ENCODE results near the gene PNPLA5. TPM values are rescaled to one million over a fixed set of nuclear protein-coding genes. Genes with fewer than 3 reads are reported as not detected.

The PNPLA5 gene
- total and polyA plus RNA-seq, 9 of the 15 experiments (the other 6 are each of a cell fraction or from before 2014, with no cell fraction given): not detected

- intact Hi-C loops (cut with micrococcal nuclease): no loop called here
- TF ChIP-seq TGIF2 (CRISPR knock-in tag; IDR thresholded peaks at IDR 0.05) (no peak), RNF2 (IDR thresholded peaks at IDR 0.05) (no peak)
- FAIRE-seq (no peak), ATAC-seq (no peak), DNase-seq (ENCODE audit: extremely low read depth in 1 of 4, low spot score in 3 of 4) (no peak)
- ChIA-PET POLR2A (no interaction called here), CTCF (ENCODE audit: low intra/inter-chr PET ratio) (no interaction called here)
- H3K9me3 ChIP-seq (replicated peaks; ENCODE audit: control insufficient read depth, insufficient read depth, low read depth, low read length): no peaks in the 10 kb centered on the region
- no peak overlapping the region for H3K27ac ChIP-seq (ENCODE audit: extremely low read depth, low read depth, low read length)
- no peak overlapping the region for H3K9ac ChIP-seq (ENCODE audit: insufficient read depth in 1 of 2, low read depth in 2 of 2, low read length in 2 of 2)
- no peaks in the 10 kb centered on the region for H4K20me1 ChIP-seq (replicated peaks; ENCODE audit: control insufficient read depth, insufficient read depth, low read length)
- 0% methylated on average over 2 of the region's 8 CpGs for WGBS (ENCODE audit: insufficient coverage, low coverage, missing lambda C conversion rate)
- H3K79me2 ChIP-seq (ENCODE audit: control insufficient read depth, insufficient read depth, low read length): no peaks in the 10 kb centered on the region
- no peak overlapping the region for H3K4me3 ChIP-seq
- no peak overlapping the region for H2AFZ ChIP-seq (ENCODE audit: low read depth, low read length)
- no peaks in the 10 kb centered on the region for H3K36me3 ChIP-seq (ENCODE audit: control insufficient read depth, insufficient read depth, low read length)
- peaks cover 6 to 31% of the 10 kb centered on the region in 2 experiments; a peak in 3 of 5 replicates for H3K27me3 ChIP-seq (ENCODE audit: control insufficient read depth in 2 of 2, insufficient read depth in 2 of 2, low read length in 2 of 2)
- H3K4me2 ChIP-seq (ENCODE audit: insufficient read depth, low read length): no peak overlapping the region
- no peaks in the 10 kb centered on the region for H3K4me1 ChIP-seq (replicated peaks in 1 of 2; ENCODE audit: control insufficient read depth in 2 of 2, insufficient read depth in 2 of 2, low read length in 2 of 2)
- H3K9me1 ChIP-seq (ENCODE audit: control insufficient read depth, insufficient read depth, low read length): no peaks in the 10 kb centered on the region
- in situ Hi-C loops (cut with MboI): no loop called here
- BruUV-seq (replicated peaks): no TSS peak
Measured at GRCh38 chr22:43839781-43840180, 52.0 kb downstream of the PNPLA5 start.

DNA sequence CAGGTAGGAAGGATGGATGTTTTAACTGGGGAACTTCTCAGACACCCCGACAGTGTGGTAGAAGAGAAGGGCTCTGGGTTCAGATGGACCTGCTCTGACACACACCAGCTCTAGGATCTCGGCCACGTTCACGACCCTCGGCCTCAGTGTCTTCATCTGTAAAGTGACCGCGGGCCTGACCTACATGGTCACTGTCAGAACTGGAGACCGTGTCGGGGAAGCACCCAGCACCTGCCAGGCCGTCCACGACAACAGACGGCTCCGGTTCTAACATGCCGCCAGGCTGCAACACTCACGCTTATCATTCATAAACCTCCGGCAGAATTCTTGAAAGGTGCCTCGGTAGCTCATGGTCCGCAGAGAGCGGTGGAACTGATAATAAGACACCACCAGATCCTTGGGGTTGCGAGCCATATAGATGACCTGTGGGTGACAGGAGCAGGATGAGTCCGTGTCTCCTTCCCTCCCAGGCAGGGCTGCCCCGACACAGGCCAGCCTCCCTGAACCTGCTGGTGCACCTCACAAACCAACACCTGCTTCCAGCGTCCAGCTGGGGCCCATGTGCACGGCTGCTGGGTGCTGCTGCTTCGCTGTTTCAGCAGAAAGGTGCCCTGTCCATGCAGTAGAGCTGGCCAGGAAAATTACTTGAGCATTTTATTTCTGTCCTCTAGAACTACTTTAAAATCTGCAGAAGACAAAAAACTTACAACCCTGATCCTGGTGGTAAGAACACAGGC is 53.1 kb downstream of the PNPLA5 start:
- POLR2A ChIA-PET: no interaction called here
- CTCF ChIA-PET (ENCODE audit: low intra/inter-chr PET ratio): no interaction called here
- in situ Hi-C loops (cut with MboI): no loop called here

More for the DNA sequence above, 53.1 kb downstream of the PNPLA5 start:
- TF ChIP-seq ZNF444 (CRISPR knock-in tag; IDR thresholded peaks at IDR 0.05) (no peak), PHF8 (IDR thresholded peaks at IDR 0.05; ENCODE audit: borderline replicate concordance, low read length) (no peak), HNRNPK (IDR thresholded peaks at IDR 0.05; ENCODE audit: low read depth, low read length, poor library complexity, severe bottlenecking) (no peak), LEF1 (IDR thresholded peaks at IDR 0.05) (no peak), ZNF165 (CRISPR knock-in tag; IDR thresholded peaks at IDR 0.05; ENCODE audit: borderline replicate concordance) (no peak)
- Histone ChIP-seq H3K4me1 (replicated peaks in 1 of 2; ENCODE audit: control insufficient read depth in 2 of 2, insufficient read depth in 2 of 2, low read length in 2 of 2) (no peaks in the 10 kb centered on the region), H4K20me1 (replicated peaks; ENCODE audit: control insufficient read depth, insufficient read depth, low read length) (no peaks in the 10 kb centered on the region), H3K79me2 (ENCODE audit: control insufficient read depth, insufficient read depth, low read length) (no peaks in the 10 kb centered on the region), H3K9me1 (ENCODE audit: control insufficient read depth, insufficient read depth, low read length) (no peaks in the 10 kb centered on the region), H2AFZ (ENCODE audit: low read depth, low read length) (no peak overlapping the region), H3K27ac (ENCODE audit: extremely low read depth, low read depth, low read length) (no peak overlapping the region), H3K9me3 (replicated peaks; ENCODE audit: control insufficient read depth, insufficient read depth, low read depth, low read length) (no peaks in the 10 kb centered on the region), H3K27me3 (ENCODE audit: control insufficient read depth in 2 of 2, insufficient read depth in 2 of 2, low read length in 2 of 2) (peaks cover 3 to 23% of the 10 kb centered on the region in 2 experiments; a peak in 3 of 5 replicates), H3K36me3 (ENCODE audit: control insufficient read depth, insufficient read depth, low read length) (no peaks in the 10 kb centered on the region), H3K4me2 (ENCODE audit: insufficient read depth, low read length) (no peak overlapping the region), H3K4me3 (no peak overlapping the region), H3K9ac (ENCODE audit: insufficient read depth in 1 of 2, low read depth in 2 of 2, low read length in 2 of 2) (no peak overlapping the region)
- FAIRE-seq (no peak), DNase-seq (ENCODE audit: extremely low read depth in 1 of 4, low spot score in 3 of 4) (no peak), ATAC-seq (no peak)
- intact Hi-C loops (cut with micrococcal nuclease): no loop called here
- BruUV-seq (replicated peaks): no TSS peak
- WGBS (ENCODE audit: insufficient coverage, low coverage, missing lambda C conversion rate): 4% methylated on average over 25 of the region's 25 CpGs
